Activated naive CD8-positive, alpha-beta T cell (primary cell): ENCODE measurements around the gene PPP1R16B.
"Not testable (repeated sequence)": the region's sequence is repeated elsewhere in the genome, so short reads cannot be mapped to it uniquely, and the experiment has no call there.

ENCODE experiments used
- H3K27ac Mint-ChIP-seq: one replicate; pipeline ENCODE4 v1.8.0; 2021; ENCODE audit warnings: mixed read lengths
- H3K27me3 Mint-ChIP-seq: one replicate; pipeline ENCODE4 v1.8.0; 2021; ENCODE audit warnings: mixed read lengths
- H3K36me3 Mint-ChIP-seq: one replicate; pipeline ENCODE4 v1.8.0; 2021; ENCODE audit warnings: mixed read lengths
- H3K4me1 Mint-ChIP-seq: one replicate; pipeline ENCODE4 v1.8.0; 2021; ENCODE audit warnings: low read depth, mixed read lengths
- H3K4me3 Mint-ChIP-seq: one replicate; pipeline ENCODE4 v1.8.0; 2021; ENCODE audit warnings: mild to moderate bottlenecking, mixed read lengths
- H3K9me3 Mint-ChIP-seq: one replicate; pipeline ENCODE4 v1.8.0; 2021; ENCODE audit warnings: low read depth, mixed read lengths

The PPP1R16B gene

DNA sequence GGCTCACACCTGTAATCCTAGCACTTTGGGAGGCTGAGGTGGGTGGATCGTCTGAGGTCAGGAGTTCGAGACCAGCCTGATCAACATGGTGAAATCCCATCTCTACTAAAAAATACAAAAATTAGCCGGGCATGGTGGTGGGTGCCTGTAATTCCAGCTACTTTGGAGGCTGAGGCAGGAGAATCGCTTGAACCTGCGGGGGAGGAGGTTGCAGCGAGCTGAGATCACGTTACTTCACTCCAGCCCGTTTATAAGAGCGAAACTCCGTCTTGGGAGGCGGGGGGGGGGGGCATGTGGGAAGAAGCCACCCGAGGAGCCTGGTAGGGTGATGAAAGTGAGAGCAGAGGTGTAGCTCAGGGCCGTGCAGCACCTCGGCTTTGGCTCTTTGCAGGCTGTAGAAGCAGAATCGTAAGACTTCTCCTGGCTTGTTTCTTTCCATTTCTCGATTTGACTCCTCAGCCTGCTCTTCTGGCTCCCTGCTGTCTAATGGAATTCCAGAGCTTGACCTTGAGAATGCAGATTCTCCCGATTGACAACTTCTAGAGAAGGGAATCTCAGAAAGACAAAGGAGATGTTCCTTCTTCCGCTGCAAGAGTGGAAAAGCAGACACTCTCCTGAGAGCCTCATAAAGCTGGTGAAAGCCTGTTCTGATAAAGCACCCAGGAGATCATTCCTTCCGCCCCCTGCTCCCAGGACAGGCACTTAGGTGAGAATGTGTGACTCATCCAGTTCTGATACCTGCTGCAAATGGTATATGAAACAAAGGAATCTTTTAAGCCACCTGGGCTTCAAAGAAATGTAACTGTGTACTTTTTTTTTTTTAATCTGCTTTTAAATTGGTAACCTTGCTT, 26.0 kb upstream of the PPP1R16B start:
- H3K27ac Mint-ChIP-seq, result no peak overlapping the region
- no peak overlapping the region for H3K4me3 Mint-ChIP-seq
- H3K27me3 Mint-ChIP-seq, result no peaks in the 10 kb centered on the region
- H3K4me1 Mint-ChIP-seq, result peaks cover 6% of the 10 kb centered on the region
- peaks cover 1% of the 10 kb centered on the region for H3K36me3 Mint-ChIP-seq
- H3K9me3 Mint-ChIP-seq, result no peaks in the 10 kb centered on the region

DNA sequence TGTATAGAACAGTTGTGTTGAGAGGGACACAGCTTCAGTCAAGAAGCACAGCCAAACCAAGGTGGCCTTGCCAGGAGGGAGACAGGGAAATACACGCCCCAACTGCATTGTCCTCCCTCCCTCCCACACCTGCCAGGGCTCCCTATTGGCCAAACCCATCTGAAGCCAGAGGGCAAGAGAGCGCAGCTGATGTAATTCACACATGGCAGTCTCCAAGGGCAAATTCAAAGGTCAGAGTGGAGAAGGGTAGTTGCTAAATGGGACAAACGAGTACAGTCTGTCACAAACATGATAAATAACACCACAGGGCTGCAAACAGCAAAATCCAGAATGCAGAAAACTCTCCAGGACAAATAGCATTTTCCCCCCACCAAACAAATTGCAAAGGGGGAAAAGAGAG, 23.2 kb upstream of the PPP1R16B start:
- no peaks in the 10 kb centered on the region for H3K27me3 Mint-ChIP-seq
- peaks cover 2% of the 10 kb centered on the region for H3K36me3 Mint-ChIP-seq
- H3K9me3 Mint-ChIP-seq, result no peaks in the 10 kb centered on the region
- H3K4me3 Mint-ChIP-seq, result no peak overlapping the region
- H3K27ac Mint-ChIP-seq, result no peak overlapping the region
- peaks cover 6% of the 10 kb centered on the region for H3K4me1 Mint-ChIP-seq

DNA sequence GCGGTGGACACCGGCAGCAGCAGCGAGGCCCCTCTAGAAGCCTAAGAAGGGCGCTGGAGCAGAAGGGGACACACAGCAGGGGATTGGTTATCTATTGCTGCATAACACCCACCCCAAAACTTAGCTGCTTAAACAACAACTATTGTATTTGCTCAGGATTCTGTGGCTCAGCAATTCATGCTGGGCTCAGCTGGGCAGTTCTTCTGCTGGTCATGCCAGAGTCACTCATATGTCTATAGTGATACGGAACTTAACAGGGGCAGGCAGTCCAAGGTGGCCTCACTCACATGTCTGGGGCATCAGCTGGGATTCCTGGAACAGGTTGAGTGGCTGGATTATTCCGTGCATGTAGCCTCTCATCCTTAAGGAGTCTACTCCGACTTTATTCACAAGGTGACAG, 17.6 kb upstream of the PPP1R16B start:
- H3K4me1 Mint-ChIP-seq, result peaks cover 12% of the 10 kb centered on the region
- no peak overlapping the region for H3K27ac Mint-ChIP-seq
- no peaks in the 10 kb centered on the region for H3K27me3 Mint-ChIP-seq
- H3K9me3 Mint-ChIP-seq, result no peaks in the 10 kb centered on the region
- no peak overlapping the region for H3K4me3 Mint-ChIP-seq
- H3K36me3 Mint-ChIP-seq, result peaks cover 2% of the 10 kb centered on the region

DNA sequence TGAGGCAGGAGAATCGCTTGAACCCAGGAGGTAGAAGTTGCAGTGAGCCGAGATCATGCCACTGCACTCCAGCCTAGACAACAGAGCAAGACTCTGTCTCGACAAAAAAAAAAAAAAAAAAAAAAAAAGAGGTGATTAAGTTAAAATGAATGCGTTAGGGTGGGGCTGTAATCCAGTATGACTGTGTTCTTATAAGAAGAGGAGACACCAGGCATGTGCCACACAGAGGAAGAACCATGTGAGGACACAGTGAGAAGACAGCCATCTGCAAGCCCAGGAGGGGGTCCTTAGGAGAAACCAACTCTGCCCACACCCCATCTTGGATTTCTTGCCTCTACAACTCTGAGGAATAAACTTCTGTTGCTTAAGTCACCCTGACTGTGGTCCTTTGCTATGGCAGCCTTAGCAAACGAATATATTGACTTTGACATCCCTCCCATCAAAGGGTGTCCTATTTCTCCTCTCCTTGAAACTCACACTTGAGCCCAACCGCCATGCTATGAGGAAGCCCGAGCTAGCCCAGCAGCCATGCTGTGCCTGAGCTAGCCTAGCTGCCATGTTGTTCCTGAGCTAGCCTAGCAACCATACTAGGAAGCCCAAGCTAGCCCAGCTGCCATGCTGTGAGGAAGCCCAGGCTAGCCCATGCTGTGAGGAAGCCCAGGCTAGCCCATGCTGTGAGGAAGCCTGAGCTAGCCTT, 15.8 kb upstream of the PPP1R16B start:
- Mint-ChIP-seq H3K4me3 (no peak overlapping the region), H3K27ac (no peak overlapping the region), H3K36me3 (peaks cover 2% of the 10 kb centered on the region)

DNA sequence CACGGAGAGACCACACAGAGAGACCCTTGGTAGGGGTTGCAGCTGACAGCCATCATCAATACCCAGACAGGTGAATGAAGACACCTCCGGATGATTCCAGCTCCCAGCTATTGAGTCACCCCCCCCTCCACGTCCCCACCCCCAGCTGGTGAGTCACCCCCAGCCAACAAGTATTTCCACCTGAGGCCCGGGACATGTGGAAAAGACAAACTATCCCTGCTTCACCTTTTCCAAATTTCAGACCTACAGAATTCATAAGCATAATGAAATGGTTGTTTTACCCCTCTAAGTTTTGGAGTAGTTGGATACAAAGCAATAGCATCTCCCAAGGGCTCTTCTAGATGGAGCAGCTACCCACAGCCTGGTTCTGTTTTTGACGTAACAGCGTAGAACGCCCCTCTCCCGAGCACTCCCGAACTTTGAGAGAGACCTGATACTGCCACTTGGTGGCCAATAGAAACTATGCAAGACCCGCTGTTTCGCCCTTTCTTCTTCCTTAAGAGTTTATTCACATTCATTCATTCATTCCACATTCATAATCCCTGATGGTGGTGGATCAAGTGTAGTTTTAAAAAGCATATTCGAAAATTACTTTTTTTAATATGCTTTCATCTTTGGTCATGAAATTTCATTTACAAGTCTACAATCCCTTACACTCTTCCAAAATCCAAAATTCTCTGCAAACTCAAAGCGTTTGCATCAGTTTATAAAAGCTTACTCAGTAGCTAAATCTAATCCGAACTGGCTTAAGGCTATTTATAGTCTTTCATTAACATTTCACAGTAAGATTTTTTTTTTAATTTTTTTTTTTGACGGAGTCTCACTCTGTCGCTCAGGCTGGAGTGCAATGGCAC, 15.1 kb upstream of the PPP1R16B start:
- H3K36me3 Mint-ChIP-seq, result no peaks in the 10 kb centered on the region
- peaks cover 16% of the 10 kb centered on the region for H3K4me1 Mint-ChIP-seq
- H3K27me3 Mint-ChIP-seq, result no peaks in the 10 kb centered on the region
- H3K27ac Mint-ChIP-seq, result no peak overlapping the region
- no peaks in the 10 kb centered on the region for H3K9me3 Mint-ChIP-seq
- H3K4me3 Mint-ChIP-seq, result no peak overlapping the region

More for the DNA sequence above, 15.8 kb upstream of the PPP1R16B start:
- Mint-ChIP-seq H3K9me3 (no peaks in the 10 kb centered on the region), H3K4me1 (peaks cover 16% of the 10 kb centered on the region), H3K27me3 (no peaks in the 10 kb centered on the region)

DNA sequence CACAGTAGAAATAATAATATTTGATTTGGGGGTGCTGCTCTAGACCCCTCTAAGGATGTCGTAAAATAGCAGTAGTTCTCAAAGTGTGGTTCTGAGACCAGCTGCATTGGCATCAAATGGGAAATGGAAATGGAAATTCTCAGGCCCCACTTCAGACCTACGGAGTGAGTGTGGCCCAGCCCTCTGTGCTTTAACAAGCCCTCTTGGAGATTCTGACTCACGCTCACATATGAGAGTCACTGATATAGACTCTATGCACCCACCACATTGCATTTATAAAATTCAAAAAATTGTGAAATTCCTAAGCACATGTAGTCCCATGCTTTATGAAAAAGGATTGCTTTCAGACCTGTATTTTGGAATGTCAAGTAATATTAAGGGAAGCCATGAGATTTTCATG, 14.2 kb upstream of the PPP1R16B start:
- Mint-ChIP-seq H3K9me3 (no peaks in the 10 kb centered on the region), H3K4me1 (peaks cover 16% of the 10 kb centered on the region), H3K36me3 (no peaks in the 10 kb centered on the region), H3K27ac (peak overlapping the region; percentile 64), H3K27me3 (no peaks in the 10 kb centered on the region), H3K4me3 (no peak overlapping the region)

GRCh38 chr20:38791940-38792339, 13.6 kb upstream of the PPP1R16B start:
- Mint-ChIP-seq H3K36me3 (no peaks in the 10 kb centered on the region), H3K4me1 (peaks cover 17% of the 10 kb centered on the region), H3K27ac (no peak overlapping the region), H3K9me3 (no peaks in the 10 kb centered on the region), H3K4me3 (no peak overlapping the region), H3K27me3 (no peaks in the 10 kb centered on the region)

GRCh38 chr20:38794057-38794456, 11.4 kb upstream of the PPP1R16B start:
- not testable (repeated sequence) for H3K9me3 Mint-ChIP-seq, H3K36me3 Mint-ChIP-seq, H3K27ac Mint-ChIP-seq, H3K27me3 Mint-ChIP-seq, H3K4me3 Mint-ChIP-seq
- peaks cover 27% of the 10 kb centered on the region for H3K4me1 Mint-ChIP-seq

- Mint-ChIP-seq H3K36me3 (peaks cover 6% of the 10 kb centered on the region), H3K27ac (no peak overlapping the region), H3K4me3 (no peak overlapping the region), H3K4me1 (peaks cover 25% of the 10 kb centered on the region), H3K27me3 (no peaks in the 10 kb centered on the region), H3K9me3 (peaks cover 5% of the 10 kb centered on the region)
Measured at GRCh38 chr20:38798266-38798665, 7.2 kb upstream of the PPP1R16B start.

- Mint-ChIP-seq H3K4me1 (peaks cover 29% of the 10 kb centered on the region), H3K9me3 (peaks cover 5% of the 10 kb centered on the region), H3K36me3 (peaks cover 6% of the 10 kb centered on the region), H3K4me3 (no peak overlapping the region), H3K27me3 (no peaks in the 10 kb centered on the region), H3K27ac (no peak overlapping the region)
Measured at GRCh38 chr20:38799203-38799602, 6.3 kb upstream of the PPP1R16B start.

GRCh38 chr20:38800882-38801281, 4.6 kb upstream of the PPP1R16B start:
- no peaks in the 10 kb centered on the region for H3K27me3 Mint-ChIP-seq

DNA sequence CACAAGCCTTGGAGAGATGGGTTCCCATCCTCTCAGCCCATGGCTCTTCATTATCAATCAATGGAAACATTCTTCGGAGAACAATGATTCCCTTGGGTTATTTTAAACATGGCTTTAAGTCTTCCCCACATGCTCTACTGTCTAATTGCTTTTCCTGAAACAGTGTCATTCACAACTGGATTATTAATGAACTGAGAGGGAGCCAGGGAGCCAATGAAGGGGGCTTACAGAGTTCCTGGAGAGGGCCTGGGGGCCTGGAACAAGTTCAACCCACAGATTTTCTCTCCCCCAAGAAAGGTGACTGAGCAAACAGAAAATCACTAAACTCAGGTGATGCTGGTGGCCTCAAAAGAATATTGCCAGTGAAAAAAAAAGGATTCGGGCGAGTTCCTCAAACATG, 1.3 kb upstream of the PPP1R16B start:
- Mint-ChIP-seq H3K9me3 (no peaks in the 10 kb centered on the region), H3K36me3 (peaks cover 4% of the 10 kb centered on the region), H3K27me3 (no peaks in the 10 kb centered on the region), H3K4me3 (peak overlapping the region; percentile 85), H3K27ac (peak overlapping the region; percentile 93), H3K4me1 (peaks cover 47% of the 10 kb centered on the region)

More at GRCh38 chr20:38800882-38801281, 4.6 kb upstream of the PPP1R16B start:
- Mint-ChIP-seq H3K27ac (no peak overlapping the region), H3K9me3 (peaks cover 5% of the 10 kb centered on the region), H3K4me3 (no peak overlapping the region), H3K36me3 (peaks cover 6% of the 10 kb centered on the region), H3K4me1 (peaks cover 39% of the 10 kb centered on the region)

GRCh38 chr20:38804682-38805501, 605 bp upstream of the PPP1R16B start:
- peaks cover 48% of the 10 kb centered on the region for H3K4me1 Mint-ChIP-seq

More at GRCh38 chr20:38804682-38805501, 605 bp upstream of the PPP1R16B start:
- Mint-ChIP-seq H3K36me3 (peaks cover 7% of the 10 kb centered on the region), H3K4me3 (peak overlapping the region; percentile 85), H3K27me3 (no peaks in the 10 kb centered on the region), H3K27ac (peak overlapping the region; percentile 93), H3K9me3 (no peaks in the 10 kb centered on the region)
